ENCODE results near the gene SUPT3H. TPM values are rescaled to one million over a fixed set of nuclear protein-coding genes. Genes with fewer than 3 reads are reported as not detected.
A peak's percentile ranks its signal among the peaks of the same experiment; 100 is the strongest.

Gene SUPT3H
- total and polyA plus RNA-seq, 2 of the 13 experiments (the other 11 are each of a cell fraction or from before 2014, with no cell fraction given) = 11.9 to 36.1 TPM

- TF ChIP-seq HMGXB4 (CRISPR knock-in tag; IDR thresholded peaks at IDR 0.05; ENCODE audit: borderline replicate concordance in 1 of 2, low read depth in 1 of 2) (peak; percentile 88 to 91; a peak in 3 of 4 replicates), HNRNPK (IDR thresholded peaks at IDR 0.05; ENCODE audit: low read depth, low read length, poor library complexity, severe bottlenecking) (peak; percentile 96), HOXD1 (CRISPR knock-in tag; IDR thresholded peaks at IDR 0.05) (0 out of 2 replicates have a peak, but pooled peaks have one; percentile 47), GABPA (IDR thresholded peaks at IDR 0.05; ENCODE audit: low read depth, low read length) (peak; percentile 63), GABPA (CRISPR knock-in tag; IDR thresholded peaks at IDR 0.05; ENCODE audit: low read depth) (peak; percentile 73), ZNF598 (CRISPR knock-in tag; IDR thresholded peaks at IDR 0.05; ENCODE audit: borderline replicate concordance) (peak; percentile 46; the same call in 1 of the 2 replicates), KDM2A (CRISPR knock-in tag; IDR thresholded peaks at IDR 0.05; ENCODE audit: borderline replicate concordance, low read depth) (peak; percentile 99), ZHX2 (IDR thresholded peaks at IDR 0.05; ENCODE audit: low read depth) (peak; percentile 55; the same call in 1 of the 2 replicates), ZHX2 (CRISPR knock-in tag; IDR thresholded peaks at IDR 0.05; ENCODE audit: borderline replicate concordance) (peak; percentile 56), NCOA2 (CRISPR knock-in tag; IDR thresholded peaks at IDR 0.05) (no peak; the same call in 1 of the 2 replicates), ZNF362 (CRISPR knock-in tag; IDR thresholded peaks at IDR 0.05; ENCODE audit: borderline replicate concordance) (no peak), ZSCAN29 (CRISPR knock-in tag; conservative IDR thresholded peaks at IDR 0.05) (peak; percentile 92), MTF1 (CRISPR knock-in tag; IDR thresholded peaks at IDR 0.05) (0 out of 2 replicates have a peak, but pooled peaks have one; percentile 73), ZNF570 (CRISPR knock-in tag; IDR thresholded peaks at IDR 0.05; ENCODE audit: borderline replicate concordance) (no peak), GATAD2A (CRISPR knock-in tag; IDR thresholded peaks at IDR 0.05) (peak; percentile 55), MLX (CRISPR knock-in tag; IDR thresholded peaks at IDR 0.05) (no peak)
- TF ChIP-seq, protein P1, sequence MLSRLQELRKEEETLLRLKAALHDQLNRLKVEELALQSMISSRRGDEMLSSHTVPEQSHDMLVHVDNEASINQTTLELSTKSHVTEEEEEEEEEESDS (CRISPR knock-in tag; IDR thresholded peaks at IDR 0.05; ENCODE audit: borderline replicate concordance) = 0 out of 2 replicates have a peak, but pooled peaks have one; percentile 32
Observed at GRCh38 chr6:45377554-45378333, at the start of gene SUPT3H (continued).

All from HepG2 (cell line).